Stomach (tissue), 9 donors: ENCODE data around the gene IRF5. TPM values are rescaled to one million over a fixed set of nuclear protein-coding genes. Genes with fewer than 3 reads are reported as not detected.

Experiments
- DNase-seq, 2 donors: peaks; one replicate each; pipeline versions ENCODE4 v3.0.0 to v3.0.0-alpha.2; 2013 to 2019
- H3K27ac ChIP-seq, 5 donors: fragments of 200-600 bp in 4 of 5; sonication (generic) in 4 of 5; one replicate each; pipeline ENCODE4 v1.5.1; 2013 to 2019; ENCODE audit warnings: mild to moderate bottlenecking in 1 of 5, moderate library complexity in 1 of 5
- H3K27me3 ChIP-seq, 3 donors: fragments of 200-600 bp; sonication (generic); one replicate each; pipeline ENCODE4 v1.5.1; 2017 to 2019; ENCODE audit warnings: mixed run types in 1 of 3
- H3K36me3 ChIP-seq, 4 donors: fragments of 200-600 bp; sonication (generic); 1 replicate in 3 of 4; 2 replicates in 1 of 4; pipeline ENCODE4 v1.5.1; 2016 to 2019
- H3K4me1 ChIP-seq, 4 donors: fragments of 200-600 bp; sonication (generic); one replicate each; pipeline ENCODE4 v1.5.1; 2016 to 2019
- H3K4me3 ChIP-seq, 4 donors: fragments of 200-600 bp; sonication (generic) in 3 of 4; one replicate each; pipeline ENCODE4 v1.5.1; 2016 to 2019; ENCODE audit warnings: mild to moderate bottlenecking in 1 of 4
- H3K9me3 ChIP-seq, 4 donors: fragments of 200-600 bp; sonication (generic); one replicate each; pipeline ENCODE4 v1.5.1; 2016 to 2019
- CTCF ChIP-seq, 7 experiments: fragments of 450-650 bp in 4 of 7; fragments of 200-600 bp in 3 of 7; sonication (generic) in 3 of 7; IDR thresholded peaks; one replicate each; pipeline ENCODE4 v1.5.1; 2016 to 2019; ENCODE audit warnings: antibody characterized with exemption in 7 of 7, control low read depth in 2 of 7, mild to moderate bottlenecking in 1 of 7
- EP300 ChIP-seq: sonication (generic); formaldehyde crosslinking; IDR thresholded peaks from one replicate; pipeline ENCODE4 v1.6.1; 2017; ENCODE audit warnings: antibody characterized with exemption
- POLR2A ChIP-seq, 4 donors: fragments of 450-650 bp; IDR thresholded peaks; one replicate each; pipeline ENCODE4 v1.6.1; 2016; ENCODE audit warnings: antibody characterized with exemption in 4 of 4, control low read depth in 2 of 4, mild to moderate bottlenecking in 1 of 4, moderate library complexity in 1 of 4
- POLR2AphosphoS5 ChIP-seq, 3 donors: sonication (generic); formaldehyde crosslinking; IDR thresholded peaks; one replicate each; pipeline ENCODE4 v1.6.1; 2016; ENCODE audit warnings: antibody characterized with exemption in 3 of 3
- WGBS, 5 donors: extraction: QIAGEN DNeasy Blood & Tissue Kit in 3 of 5; methylation state at CpG; one replicate each; pipeline versions ENCODE4 v1.1.5 to v1.1.7; 2013 to 2018; 5-methylcytosine and 5-hydroxymethylcytosine counted together
- intact Hi-C: fragments of 100-400 bp; cut with DNase I; formaldehyde crosslinking; loops from one replicate; pipeline ENCODE4 v1.15.1; 2023; ENCODE audit warnings: low total_unique reads
- polyA plus RNA-seq, 3 donors: library from polyadenylated mRNA; stranded (reverse); fragments of 200-250 nt; gene quantifications; one replicate each; pipeline ENCODE4 v1.2.3, GENCODE V29; 2013
- total RNA-seq, 5 donors: library from RNA; depleted of rRNA; stranded (reverse); fragments of >200 nt; gene quantifications; one replicate each; pipeline versions ENCODE4 v1.1.0 to v1.2.3, GENCODE V29; 2014 to 2016
- donor health status: healthy with polysubstance abuse.
- donor health status: Bipolar disorder and iron deficiency.
- donor health status: healthy.

Gene IRF5
- total and polyA plus RNA-seq, 8 donors, result 2.2 to 13.8 (median 4.7) TPM

DNA sequence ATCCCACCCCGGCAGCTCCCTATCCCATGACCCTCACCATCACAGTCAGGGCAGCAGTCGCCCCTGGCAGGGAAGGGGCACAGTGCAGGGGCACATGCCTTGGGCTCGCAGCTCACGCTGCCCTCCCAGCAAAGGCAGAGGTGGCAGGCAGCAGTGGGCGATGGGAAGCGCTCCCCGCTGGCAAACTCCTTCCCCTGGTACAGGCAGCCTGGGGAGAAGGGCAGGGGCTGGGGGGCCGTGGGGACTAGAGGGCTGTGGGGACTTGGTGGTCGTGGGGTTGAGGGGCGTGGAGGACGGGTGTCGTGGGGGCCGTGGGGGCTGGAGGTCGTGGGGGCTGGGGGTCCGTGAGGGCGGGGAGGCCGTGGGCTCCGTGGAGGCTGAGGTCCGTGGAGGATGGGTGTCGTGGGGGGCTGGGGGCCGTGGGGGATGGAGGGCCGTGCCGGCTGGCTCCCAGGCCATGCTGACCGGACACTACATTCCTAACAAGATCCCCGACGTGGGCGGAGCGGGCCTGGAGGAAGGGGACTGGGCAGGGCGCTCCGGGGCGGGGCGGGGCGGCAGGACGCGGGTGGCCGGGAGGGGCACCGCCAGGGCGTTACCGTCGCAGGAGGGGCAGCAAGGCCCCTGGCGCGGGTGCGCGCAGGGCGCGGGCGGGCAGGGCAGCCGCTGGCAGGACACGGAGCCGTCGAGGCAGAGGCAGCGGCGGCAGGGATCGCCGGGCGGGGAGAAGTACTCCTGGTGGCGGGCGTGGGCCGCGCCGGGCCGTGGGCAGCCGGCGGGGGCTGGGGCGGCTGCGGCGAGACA, 47.2 kb upstream of the IRF5 start:
- Histone ChIP-seq H3K27ac (peak overlapping the region in 1 of 5 donors; percentile 35), H3K27me3 (peaks cover 0 to 55% (median 17%) of the 10 kb centered on the region in 3 donors), H3K9me3 (no peaks in the 10 kb centered on the region), H3K36me3 (no peaks in the 10 kb centered on the region), H3K4me1 (peaks cover 9 to 27% (median 13%) of the 10 kb centered on the region in 4 donors), H3K4me3 (peak overlapping the region; percentile 36 to 46 (median 42))
- peak; percentile 63 to 79 for DNase-seq
- intact Hi-C loops, result no loop called here
- TF ChIP-seq CTCF (IDR thresholded peaks at IDR 0.05) (no peak), POLR2AphosphoS5 (IDR thresholded peaks at IDR 0.05) (peak in 1 of 3 donors; percentile 15), EP300 (no peak), POLR2A (IDR thresholded peaks at IDR 0.05) (no peak)
- WGBS, 5 donors, result 18 to 33% (median 25%) methylated on average over 23 to 67 of the region's 67 CpGs

DNA sequence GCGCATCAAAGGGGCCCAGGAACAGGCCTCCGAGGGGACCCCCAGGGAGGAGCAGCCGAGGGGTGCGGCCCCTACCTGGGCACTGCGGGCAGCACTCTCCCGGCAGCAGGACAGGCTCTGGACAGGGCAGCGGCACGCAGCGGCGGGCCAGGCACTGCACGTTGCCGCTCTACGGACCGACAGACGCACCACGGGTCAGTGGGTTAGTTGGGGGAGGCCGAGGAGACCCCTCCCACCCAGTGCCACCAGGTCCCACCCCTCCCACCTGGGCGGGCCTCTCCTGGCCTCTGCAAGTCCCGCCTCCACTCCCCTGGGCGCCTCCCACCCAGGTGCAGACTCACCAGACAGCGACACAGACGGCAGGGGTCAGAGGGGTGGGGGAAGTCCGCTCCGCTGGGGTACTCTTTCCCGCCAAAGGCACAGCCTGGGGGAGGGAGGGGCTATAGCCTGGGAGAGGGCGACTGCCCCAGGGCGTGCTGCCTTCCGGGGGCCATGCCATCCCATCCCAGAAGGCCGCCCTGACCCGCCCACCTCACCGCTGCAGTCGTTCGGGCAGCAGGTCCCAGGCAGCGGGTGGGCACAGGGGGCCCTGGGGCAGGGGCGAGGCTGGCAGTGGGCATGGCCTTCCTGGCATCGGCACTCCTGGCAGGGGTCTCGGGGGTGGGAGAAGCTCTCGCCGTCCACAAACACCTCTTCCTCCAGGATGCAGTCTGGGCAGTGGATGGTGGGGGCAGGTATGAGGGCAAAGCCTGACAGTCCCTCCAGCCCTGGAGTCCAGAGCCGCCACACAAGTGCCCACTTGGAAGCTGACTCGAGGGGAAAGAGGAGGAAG, 46.4 kb upstream of the IRF5 start:
- Histone ChIP-seq H3K36me3 (no peaks in the 10 kb centered on the region), H3K4me1 (peaks cover 9 to 27% (median 13%) of the 10 kb centered on the region in 4 donors), H3K27me3 (peaks cover 0 to 46% (median 17%) of the 10 kb centered on the region in 3 donors), H3K4me3 (peak overlapping the region; percentile 36 to 46 (median 42)), H3K9me3 (no peaks in the 10 kb centered on the region), H3K27ac (peak overlapping the region in 1 of 5 donors; percentile 35)
- no peak for TF ChIP-seq POLR2AphosphoS5 (IDR thresholded peaks at IDR 0.05)
- no peak for TF ChIP-seq EP300
- no peak for TF ChIP-seq POLR2A (IDR thresholded peaks at IDR 0.05)
- no peak for TF ChIP-seq CTCF (IDR thresholded peaks at IDR 0.05)
- 33 to 79% (median 36%) methylated on average over 6 to 41 of the region's 41 CpGs for WGBS, 5 donors
- intact Hi-C loops, result no loop called here
- peak in 1 of 2 donors; percentile 70 for DNase-seq

DNA sequence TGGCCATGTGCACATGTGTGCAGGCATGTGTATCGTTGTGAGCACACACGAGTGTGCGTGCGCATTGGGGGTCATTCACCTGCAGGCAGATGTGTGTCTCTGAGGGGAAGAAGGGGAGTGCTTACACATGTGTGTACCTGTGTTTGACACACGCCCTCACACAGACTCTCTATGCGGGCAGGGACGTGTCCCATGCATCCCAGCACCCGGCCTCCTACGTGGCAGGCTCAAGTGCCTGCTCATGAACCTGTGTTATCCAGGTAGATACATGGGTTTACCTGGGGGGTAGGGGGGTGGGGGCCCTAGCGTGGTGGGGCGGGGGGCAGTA, 45.8 kb upstream of the IRF5 start:
- Histone ChIP-seq H3K27ac (no peak overlapping the region), H3K36me3 (no peaks in the 10 kb centered on the region), H3K27me3 (peaks cover 0 to 41% (median 17%) of the 10 kb centered on the region in 3 donors), H3K4me1 (peaks cover 9 to 27% (median 13%) of the 10 kb centered on the region in 4 donors), H3K4me3 (no peak overlapping the region), H3K9me3 (no peaks in the 10 kb centered on the region)
- intact Hi-C loops, result no loop called here
- TF ChIP-seq CTCF (IDR thresholded peaks at IDR 0.05) (no peak), POLR2A (IDR thresholded peaks at IDR 0.05) (no peak), POLR2AphosphoS5 (IDR thresholded peaks at IDR 0.05) (no peak), EP300 (no peak)
- no peak for DNase-seq
- WGBS, 5 donors, result 77 to 90% (median 82%) methylated on average over 11 of the region's 11 CpGs

DNA sequence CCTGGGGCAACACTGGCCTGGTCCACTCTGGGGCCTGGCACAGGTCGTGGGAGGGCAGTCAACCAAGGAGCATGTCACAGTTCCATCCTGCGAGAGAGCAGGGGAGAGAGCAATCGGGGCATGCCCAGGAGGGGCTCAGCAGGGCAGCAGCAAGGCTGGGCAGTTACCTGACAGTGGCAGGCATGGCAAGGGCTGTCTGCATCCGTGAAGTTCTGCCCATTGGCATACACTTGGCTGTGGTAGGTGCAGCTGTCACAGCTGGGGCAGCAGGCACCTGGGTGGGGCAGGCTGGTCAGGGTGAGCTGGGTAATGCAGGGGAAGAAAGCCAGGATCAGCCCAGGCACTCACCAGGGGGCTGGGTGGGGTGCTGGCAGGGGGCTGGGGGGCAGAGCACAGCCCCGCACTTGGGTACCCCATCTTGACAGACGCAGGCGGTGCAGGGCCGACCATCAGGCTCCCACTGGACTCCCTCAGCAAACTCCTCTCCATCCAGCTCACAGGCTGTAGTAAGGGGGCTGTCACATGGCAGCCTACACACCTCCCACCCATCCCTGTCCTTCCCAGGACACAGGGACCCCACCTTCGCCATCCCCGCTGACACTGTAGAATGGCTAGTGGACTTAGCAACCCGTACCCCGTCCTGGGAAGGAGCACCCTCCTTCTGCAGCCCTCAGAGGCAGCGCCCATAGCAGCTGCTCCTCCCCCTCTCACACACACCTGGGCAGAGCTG, 45.0 kb upstream of the IRF5 start:
- peak in 1 of 2 donors; percentile 3 for DNase-seq
- 68 to 72% (median 69%) methylated on average over 12 to 13 of the region's 13 CpGs for WGBS, 5 donors
- TF ChIP-seq CTCF (IDR thresholded peaks at IDR 0.05) (no peak), POLR2A (IDR thresholded peaks at IDR 0.05) (no peak), POLR2AphosphoS5 (IDR thresholded peaks at IDR 0.05) (no peak), EP300 (no peak)
- H3K27me3 ChIP-seq, result peaks cover 0 to 39% (median 17%) of the 10 kb centered on the region in 3 donors
- intact Hi-C loops, result no loop called here
- peaks cover 9 to 27% (median 13%) of the 10 kb centered on the region in 4 donors for H3K4me1 ChIP-seq
- no peaks in the 10 kb centered on the region for H3K9me3 ChIP-seq
- H3K36me3 ChIP-seq, result no peaks in the 10 kb centered on the region
- no peak overlapping the region for H3K27ac ChIP-seq
- H3K4me3 ChIP-seq, result no peak overlapping the region
